ENCODE data around the gene LZTFL1. TPM values are rescaled to one million over a fixed set of nuclear protein-coding genes. Genes with fewer than 3 reads are reported as not detected.
A peak's percentile ranks its signal among the peaks of the same experiment; 100 is the strongest.

The LZTFL1 gene
- total and polyA plus RNA-seq, 2 experiments from 2014 or later = 6.3 to 13.9 TPM

GRCh38 chr3:45792036-45792435 is 49.9 kb downstream of the LZTFL1 start (continued):
- TF ChIP-seq ZNF462 (CRISPR knock-in tag; IDR thresholded peaks at IDR 0.05) (no peak), ZNF114 (CRISPR knock-in tag; IDR thresholded peaks at IDR 0.05) (no peak)

GRCh38 chr3:45790596-45790995 is 51.3 kb downstream of the LZTFL1 start:
- peaks cover 9% of the 10 kb centered on the region for H3K27me3 Mint-ChIP-seq (ENCODE audit: insufficient read depth, low read depth, poor library complexity)

More at GRCh38 chr3:45790596-45790995, 51.3 kb downstream of the LZTFL1 start:
- Histone ChIP-seq H3K9me2 (ENCODE audit: insufficient read depth) (0 out of 2 replicates have a peak, but pooled peaks cover 3% of the 10 kb centered on the region), H2AFZ (peak overlapping the region; percentile 21; the same call in 1 of the 2 replicates), H3K4me3 (no peak overlapping the region), H3K4me1 (ENCODE audit: insufficient read depth) (peaks cover 6% of the 10 kb centered on the region), H3K27me3 (ENCODE audit: insufficient read depth) (peaks cover 25% of the 10 kb centered on the region), H4K20me1 (replicated peaks; ENCODE audit: insufficient read depth) (no peaks in the 10 kb centered on the region), H3K36me3 (ENCODE audit: insufficient read depth) (no peaks in the 10 kb centered on the region), H3K79me2 (replicated peaks; ENCODE audit: insufficient read depth) (no peaks in the 10 kb centered on the region), H3F3A (replicated peaks; ENCODE audit: low read depth) (no peaks in the 10 kb centered on the region), H3K27ac (ENCODE audit: low read depth) (no peak overlapping the region), H3K4me2 (no peak overlapping the region)
- H3K36me3 Mint-ChIP-seq (ENCODE audit: low read depth) = peaks cover 8% of the 10 kb centered on the region; the same call in 1 of the 3 replicates
- TF ChIP-seq NANOG (IDR thresholded peaks at IDR 0.05; ENCODE audit: borderline replicate concordance) = no peak
- TF ChIP-seq ZNF114 (CRISPR knock-in tag; IDR thresholded peaks at IDR 0.05) = no peak
- no peak for TF ChIP-seq ZNF331 (CRISPR knock-in tag; IDR thresholded peaks at IDR 0.05; ENCODE audit: low read depth)
- no peak for TF ChIP-seq JUNB (IDR thresholded peaks at IDR 0.05; ENCODE audit: unreplicated experiment)
- no peak for TF ChIP-seq EZH2phosphoT487 (IDR thresholded peaks at IDR 0.05; ENCODE audit: unreplicated experiment)
- H3K4me3 Mint-ChIP-seq = no peak overlapping the region; the same call in 2 of the 3 replicates
- no peak overlapping the region for H3K27ac Mint-ChIP-seq
- ATAC-seq (peak; percentile 22; the same call in 1 of the 3 replicates), DNase-seq (ENCODE audit: low spot score) (no peak)
- H3K9me3 Mint-ChIP-seq = peaks cover 20% of the 10 kb centered on the region; the same call in 2 of the 3 replicates
- H3K4me1 Mint-ChIP-seq = peaks cover 9% of the 10 kb centered on the region

All from GM23338 (cell line).